Effector memory CD8-positive, alpha-beta T cell (primary cell): ENCODE measurements around the gene CIDEA.
"Not testable (repeated sequence)": the region's sequence is repeated elsewhere in the genome, so short reads cannot be mapped to it uniquely, and the experiment has no call there.

Experiments used
- ATAC-seq: fragments of 150-1000 bp; cut with Tn5 transposase; replicated peaks from 2 replicates; pipeline ENCODE4 v1.10.0; 2021; ENCODE audit warnings: mild to moderate bottlenecking, moderate library complexity
- DNase-seq, 3 experiments: peaks; one replicate each; pipeline ENCODE4 v3.0.0; 2021
- H3K27ac Mint-ChIP-seq, 2 donors: one replicate each; pipeline ENCODE4 v1.8.0; 2022; ENCODE audit warnings: mild to moderate bottlenecking in 2 of 2, mixed read lengths in 2 of 2, moderate library complexity in 2 of 2
- H3K27me3 Mint-ChIP-seq, 2 donors: one replicate each; pipeline ENCODE4 v1.8.0; 2022; ENCODE audit warnings: mixed read lengths in 2 of 2
- H3K36me3 Mint-ChIP-seq: one replicate; pipeline ENCODE4 v1.8.0; 2022; ENCODE audit warnings: mild to moderate bottlenecking, moderate library complexity, mixed read lengths; ENCODE audit not compliant: insufficient read depth
- H3K4me1 Mint-ChIP-seq, 2 donors: one replicate each; pipeline ENCODE4 v1.8.0; 2022; ENCODE audit warnings: low read depth in 2 of 2, mixed read lengths in 2 of 2
- H3K4me3 Mint-ChIP-seq, 2 donors: one replicate each; pipeline ENCODE4 v1.8.0; 2022; ENCODE audit warnings: mild to moderate bottlenecking in 2 of 2, mixed read lengths in 2 of 2, moderate library complexity in 2 of 2
- H3K9me3 Mint-ChIP-seq, 2 donors: one replicate each; pipeline ENCODE4 v1.8.0; 2022; ENCODE audit warnings: mixed read lengths in 2 of 2
- total RNA-seq, 9 experiments: gene quantifications; one replicate each; lab custom pipeline; 2026; lab: John Stamatoyannopoulos, UW

CIDEA gene
- 0 to 0.11 (median 0) reads per million in 9 experiments for total RNA-seq

- Mint-ChIP-seq H3K36me3 (no peaks in the 10 kb centered on the region), H3K27me3 (peaks cover 64 to 92% of the 10 kb centered on the region in 2 donors), H3K4me3 (no peak within 1 kb of the TSS), H3K4me1 (peaks cover 0 to 4% of the 10 kb centered on the region in 2 donors), H3K9me3 (no peaks in the 10 kb centered on the region), H3K27ac (no peak within 1 kb of the TSS)
- DNase-seq (no peak), ATAC-seq (no peak)
Measured at GRCh38 chr18:12254136-12254819, at the start of gene CIDEA. Gene CIDEA, plus strand, starts transcription at chr18:12254361. Its CDS starts 23 bp downstream, at chr18:12254384.

GRCh38 chr18:12208296-12209153 is 45.6 kb upstream of the CIDEA start:
- not testable (repeated sequence) for DNase-seq, H3K4me3 Mint-ChIP-seq, H3K27me3 Mint-ChIP-seq, ATAC-seq, H3K9me3 Mint-ChIP-seq, H3K36me3 Mint-ChIP-seq, H3K4me1 Mint-ChIP-seq, H3K27ac Mint-ChIP-seq

DNA sequence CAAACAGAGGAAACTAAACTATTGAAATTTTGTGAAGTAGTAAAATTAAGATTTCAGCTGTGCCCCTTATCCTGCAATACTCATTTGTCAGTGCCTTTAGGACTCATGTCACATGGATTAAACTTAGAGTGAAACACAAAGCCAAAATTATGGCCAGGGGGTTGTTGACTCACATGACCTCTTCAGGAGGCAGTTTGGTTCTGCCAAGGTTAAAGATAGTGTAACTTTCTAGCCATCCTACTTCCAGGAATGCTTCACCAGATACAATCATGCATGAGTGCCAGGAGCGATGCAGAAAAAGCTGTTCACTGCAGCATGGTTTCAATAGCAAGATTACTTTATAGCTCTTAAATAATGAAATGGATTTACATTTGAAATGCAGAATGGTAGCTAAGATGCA is 41.9 kb upstream of the CIDEA start:
- H3K27ac Mint-ChIP-seq, H3K4me3 Mint-ChIP-seq, H3K4me1 Mint-ChIP-seq, DNase-seq, ATAC-seq, H3K36me3 Mint-ChIP-seq, H3K9me3 Mint-ChIP-seq: not testable (repeated sequence)
- peaks cover 24 to 31% of the 10 kb centered on the region in 2 donors for H3K27me3 Mint-ChIP-seq

GRCh38 chr18:12214296-12215005 is 39.7 kb upstream of the CIDEA start:
- not testable (repeated sequence) for DNase-seq, H3K9me3 Mint-ChIP-seq, H3K4me3 Mint-ChIP-seq, ATAC-seq, H3K4me1 Mint-ChIP-seq, H3K36me3 Mint-ChIP-seq, H3K27ac Mint-ChIP-seq
- H3K27me3 Mint-ChIP-seq = peaks cover 24 to 31% of the 10 kb centered on the region in 2 donors

DNA sequence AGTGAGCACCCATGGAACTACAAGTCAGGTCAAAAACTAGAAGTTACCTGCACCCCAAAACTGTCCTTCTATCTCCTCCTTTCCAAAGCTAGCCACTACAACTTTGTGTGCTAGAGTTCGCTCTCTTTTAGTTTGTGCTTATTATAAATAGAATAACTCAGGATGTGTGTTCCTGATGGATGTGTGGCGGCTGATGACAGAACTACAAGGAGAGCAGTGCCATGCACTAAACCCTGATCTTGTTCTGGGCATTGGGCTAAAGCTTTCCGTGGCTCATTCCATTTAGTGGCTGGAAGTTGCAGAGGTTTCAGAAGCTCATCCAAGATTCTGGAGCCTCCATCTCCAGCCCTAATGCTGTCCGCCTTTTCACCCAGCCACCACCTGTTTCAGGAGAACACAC is 37.7 kb upstream of the CIDEA start:
- not testable (repeated sequence) for H3K9me3 Mint-ChIP-seq, DNase-seq, H3K27ac Mint-ChIP-seq, H3K36me3 Mint-ChIP-seq, ATAC-seq, H3K4me1 Mint-ChIP-seq, H3K4me3 Mint-ChIP-seq
- H3K27me3 Mint-ChIP-seq = peaks cover 14 to 37% of the 10 kb centered on the region in 2 donors

DNA sequence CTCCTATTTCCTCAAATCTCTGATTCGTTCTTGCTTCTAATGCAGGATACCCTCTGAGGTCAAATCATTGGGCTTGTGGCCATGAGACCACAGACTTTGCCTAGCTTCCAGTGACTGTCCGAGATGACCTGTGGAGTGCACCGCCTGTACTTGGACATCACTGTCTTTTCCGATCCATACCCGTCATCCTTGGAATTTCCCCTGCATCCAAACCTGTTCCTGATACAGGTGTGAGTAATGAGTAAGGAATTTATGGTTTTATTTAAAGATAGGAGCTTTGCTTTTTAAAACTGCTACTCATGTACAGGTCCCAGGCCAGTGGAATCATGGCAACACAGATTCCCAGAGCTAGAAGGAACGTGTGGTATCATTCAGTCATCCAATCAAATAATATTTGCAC is 35.6 kb upstream of the CIDEA start:
- peaks cover 14 to 33% of the 10 kb centered on the region in 2 donors for H3K27me3 Mint-ChIP-seq
- not testable (repeated sequence) for DNase-seq, H3K27ac Mint-ChIP-seq, H3K4me1 Mint-ChIP-seq, H3K36me3 Mint-ChIP-seq, H3K4me3 Mint-ChIP-seq, H3K9me3 Mint-ChIP-seq, ATAC-seq

DNA sequence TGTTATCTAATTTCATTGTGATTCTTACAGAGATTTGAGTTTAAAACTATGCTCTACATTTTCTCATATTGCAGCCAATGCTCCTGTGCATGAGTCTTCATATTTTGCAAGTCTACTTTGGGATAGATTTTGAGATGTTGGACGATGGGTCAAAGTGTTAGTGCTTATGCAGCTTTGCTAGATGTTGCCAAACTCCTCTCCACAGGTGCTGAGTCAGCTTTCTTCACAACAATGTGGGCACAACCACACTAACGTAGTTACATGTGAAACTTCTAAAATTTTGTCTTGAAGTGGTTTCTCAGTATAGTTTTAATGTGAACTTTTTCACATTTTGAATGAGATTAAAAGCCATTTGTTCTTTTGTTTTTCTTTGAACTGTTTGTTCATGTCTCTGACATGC is 32.1 kb upstream of the CIDEA start:
- not testable (repeated sequence) for H3K9me3 Mint-ChIP-seq, H3K4me3 Mint-ChIP-seq, H3K4me1 Mint-ChIP-seq, H3K27me3 Mint-ChIP-seq, ATAC-seq, H3K27ac Mint-ChIP-seq, DNase-seq, H3K36me3 Mint-ChIP-seq

GRCh38 chr18:12223326-12223725 is 30.8 kb upstream of the CIDEA start:
- not testable (repeated sequence) for H3K27ac Mint-ChIP-seq, H3K4me1 Mint-ChIP-seq, H3K9me3 Mint-ChIP-seq, H3K36me3 Mint-ChIP-seq, H3K4me3 Mint-ChIP-seq, DNase-seq, ATAC-seq, H3K27me3 Mint-ChIP-seq

DNA sequence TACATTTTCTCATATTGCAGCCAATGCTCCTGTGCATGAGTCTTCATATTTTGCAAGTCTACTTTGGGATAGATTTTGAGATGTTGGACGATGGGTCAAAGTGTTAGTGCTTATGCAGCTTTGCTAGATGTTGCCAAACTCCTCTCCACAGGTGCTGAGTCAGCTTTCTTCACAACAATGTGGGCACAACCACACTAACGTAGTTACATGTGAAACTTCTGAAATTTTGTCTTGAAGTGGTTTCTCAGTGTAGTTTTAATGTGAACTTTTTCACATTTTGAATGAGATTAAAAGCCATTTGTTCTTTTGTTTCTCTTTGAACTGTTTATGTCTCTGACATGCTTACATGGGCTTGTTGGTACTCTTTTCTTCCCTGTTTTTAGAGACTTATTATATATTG is 27.4 kb upstream of the CIDEA start:
- H3K4me3 Mint-ChIP-seq, ATAC-seq, H3K27ac Mint-ChIP-seq, H3K4me1 Mint-ChIP-seq, H3K9me3 Mint-ChIP-seq, DNase-seq, H3K36me3 Mint-ChIP-seq: not testable (repeated sequence)
- peaks cover 15 to 19% of the 10 kb centered on the region in 2 donors for H3K27me3 Mint-ChIP-seq

- H3K27ac Mint-ChIP-seq, H3K9me3 Mint-ChIP-seq, H3K4me1 Mint-ChIP-seq, H3K36me3 Mint-ChIP-seq, H3K4me3 Mint-ChIP-seq, DNase-seq: not testable (repeated sequence)
- ATAC-seq = peak; percentile 55
- peaks cover 15 to 26% of the 10 kb centered on the region in 2 donors for H3K27me3 Mint-ChIP-seq
Measured at GRCh38 chr18:12227399-12228186, 26.6 kb upstream of the CIDEA start.

- DNase-seq, H3K4me3 Mint-ChIP-seq, H3K27ac Mint-ChIP-seq, H3K4me1 Mint-ChIP-seq, H3K9me3 Mint-ChIP-seq, ATAC-seq, H3K36me3 Mint-ChIP-seq: not testable (repeated sequence)
- peaks cover 15 to 30% of the 10 kb centered on the region in 2 donors for H3K27me3 Mint-ChIP-seq
Measured at GRCh38 chr18:12228308-12228707, 25.9 kb upstream of the CIDEA start.

DNA sequence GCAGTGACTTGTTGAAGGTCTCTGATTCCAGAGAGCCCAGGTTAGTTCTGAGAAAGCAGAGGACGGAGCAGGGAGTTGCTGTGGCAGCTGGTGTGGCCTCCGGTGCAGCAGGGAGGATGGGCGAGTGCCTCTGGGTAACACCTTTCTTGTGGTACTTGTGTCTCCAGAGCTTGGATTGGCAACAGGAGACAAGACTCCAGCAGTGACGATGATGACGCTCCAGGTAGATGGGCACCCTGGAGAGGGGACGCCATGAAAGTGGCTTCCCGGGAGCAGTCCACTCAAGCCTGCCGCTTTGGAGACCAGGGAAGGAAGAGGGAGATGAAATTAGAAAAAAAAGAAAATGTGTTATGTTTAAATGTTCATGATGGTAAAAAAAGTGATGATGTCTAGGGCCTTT is 23.6 kb upstream of the CIDEA start:
- H3K27ac Mint-ChIP-seq, H3K9me3 Mint-ChIP-seq, H3K4me1 Mint-ChIP-seq, DNase-seq, H3K4me3 Mint-ChIP-seq, H3K36me3 Mint-ChIP-seq, ATAC-seq: not testable (repeated sequence)
- H3K27me3 Mint-ChIP-seq = peaks cover 23 to 43% of the 10 kb centered on the region in 2 donors
